ENCODE data around the gene RNF138.
"Not testable (repeated sequence)": the region's sequence is repeated elsewhere in the genome, so short reads cannot be mapped to it uniquely, and the experiment has no call there.

Gene RNF138

DNA sequence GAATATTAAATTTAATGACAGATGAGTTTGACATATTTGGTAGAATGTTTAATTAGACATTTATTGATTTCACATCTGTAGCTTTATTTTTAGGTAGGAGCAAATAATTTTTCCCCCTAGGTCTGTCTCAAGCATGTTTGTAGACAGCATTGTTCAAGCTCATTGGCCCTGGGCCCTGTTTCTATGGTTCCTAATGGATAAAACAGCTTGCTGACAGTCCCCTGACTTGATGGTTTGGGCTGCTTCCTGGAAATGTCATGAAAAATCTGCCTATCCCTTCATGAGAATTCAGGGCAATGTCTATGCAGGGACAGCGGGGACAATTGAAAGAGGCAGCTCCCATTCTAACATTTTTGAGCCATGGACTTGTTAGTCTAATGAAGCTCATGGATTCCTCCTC, 83.6 kb downstream of the RNF138 start:
- DNase-seq (ENCODE audit: low read depth) = no peak

DNA sequence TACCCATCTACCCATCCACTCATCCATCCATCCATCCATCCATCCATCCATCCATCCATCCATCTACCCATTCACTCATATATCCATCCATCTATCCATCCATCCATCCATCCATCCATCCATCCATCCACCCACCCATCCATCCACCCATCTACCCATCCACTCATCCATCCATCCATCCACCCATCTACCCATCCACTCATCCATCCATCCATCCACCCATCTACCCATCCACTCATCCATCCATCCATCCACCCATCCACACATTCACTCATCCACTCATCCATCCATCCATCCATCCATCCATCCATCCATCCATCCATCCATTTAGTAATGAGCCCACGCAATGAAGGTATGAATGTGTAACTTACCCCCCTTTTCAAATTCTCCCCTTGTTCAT, 85.1 kb downstream of the RNF138 start:
- not testable (repeated sequence) for DNase-seq (ENCODE audit: low read depth)

DNA sequence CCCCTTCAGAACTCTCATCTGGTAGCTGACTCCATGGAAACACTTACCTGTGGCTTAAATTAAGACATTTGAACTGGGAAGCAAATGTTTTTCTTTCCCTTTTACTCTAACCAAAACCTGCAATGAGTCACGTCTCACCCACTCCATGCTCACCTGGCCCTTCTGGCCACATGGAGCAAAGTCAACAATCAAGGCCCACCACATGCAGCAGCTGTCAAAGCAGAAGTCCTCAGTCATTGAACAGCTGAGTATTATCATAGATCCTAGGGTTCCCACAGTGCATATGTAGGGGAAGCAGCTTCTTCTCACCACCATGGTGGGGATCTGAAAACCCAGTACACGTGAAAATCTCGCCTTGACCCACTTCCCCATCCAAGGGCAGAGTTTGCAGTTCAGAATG, 85.9 kb downstream of the RNF138 start:
- DNase-seq (ENCODE audit: low read depth) = no peak
